H9 (cell line): Measurements from ENCODE around the gene TKFC. TPM values are rescaled to one million over a fixed set of nuclear protein-coding genes. Genes with fewer than 3 reads are reported as not detected.
A peak's percentile ranks its signal among the peaks of the same experiment; 100 is the strongest.

ENCODE experiments used
- DNase-seq: peaks from one replicate; pipeline ENCODE4 v3.0.0-alpha.2; 2017
- H2AFZ ChIP-seq: one replicate; pipeline ENCODE4 v1.6.1; 2013; ENCODE audit warnings: mild to moderate bottlenecking, low read length, control low read depth, moderate library complexity
- H2AK5ac ChIP-seq: 2 replicates; pipeline ENCODE4 v1.6.1; 2013; ENCODE audit warnings: low read length, control low read depth, mixed read lengths; ENCODE audit not compliant: insufficient read length
- H2BK120ac ChIP-seq: one replicate; pipeline ENCODE4 v1.6.1; 2013; ENCODE audit warnings: low read depth, mild to moderate bottlenecking, low read length, control low read depth, inconsistent platforms; ENCODE audit not compliant: poor library complexity, severe bottlenecking
- H2BK12ac ChIP-seq: 2 replicates; pipeline ENCODE4 v1.6.1; 2013; ENCODE audit warnings: low read length, control low read depth, mixed read lengths, low read depth; ENCODE audit not compliant: insufficient read length
- H2BK15ac ChIP-seq: 2 replicates; pipeline ENCODE4 v1.6.1; 2013; ENCODE audit warnings: low read depth, low read length, control low read depth
- H2BK20ac ChIP-seq: one replicate; pipeline ENCODE4 v1.6.1; 2013; ENCODE audit warnings: low read depth, mild to moderate bottlenecking, low read length, control low read depth, inconsistent platforms; ENCODE audit not compliant: poor library complexity, severe bottlenecking
- H2BK5ac ChIP-seq: 2 replicates; pipeline ENCODE4 v1.6.1; 2013; ENCODE audit warnings: low read length, control low read depth, mixed read lengths; ENCODE audit not compliant: insufficient read length
- H3K14ac ChIP-seq: 2 replicates; pipeline ENCODE4 v1.6.1; 2013; ENCODE audit warnings: low read length, control low read depth; ENCODE audit not compliant: insufficient read depth
- H3K18ac ChIP-seq: 2 replicates; pipeline ENCODE4 v1.6.1; 2013; ENCODE audit warnings: low read depth, mild to moderate bottlenecking, mixed read lengths, low read length, control low read depth; ENCODE audit not compliant: insufficient read length
- H3K23ac ChIP-seq: 2 replicates; pipeline ENCODE4 v1.6.1; 2013; ENCODE audit warnings: low read length, control low read depth, mixed read lengths, low read depth; ENCODE audit not compliant: insufficient read length
- H3K23me2 ChIP-seq: 2 replicates; pipeline ENCODE4 v1.6.1; 2013; ENCODE audit warnings: low read depth, mild to moderate bottlenecking, mixed read lengths, low read length, control low read depth; ENCODE audit not compliant: insufficient read length, poor library complexity, severe bottlenecking
- H3K27ac ChIP-seq: 2 replicates; pipeline ENCODE4 v1.5.1; 2013; ENCODE audit warnings: low read length, control low read depth, mixed read lengths, low read depth; ENCODE audit not compliant: insufficient read length
- H3K27me3 ChIP-seq: 2 replicates; pipeline ENCODE4 v1.6.1; 2013; ENCODE audit warnings: low read length, control low read depth, inconsistent platforms; ENCODE audit not compliant: insufficient read depth
- H3K4ac ChIP-seq: 2 replicates; pipeline ENCODE4 v1.6.1; 2013; ENCODE audit warnings: low read depth, mild to moderate bottlenecking, control low read depth, inconsistent platforms, low read length, moderate library complexity
- H3K4me1 ChIP-seq: 2 replicates; pipeline ENCODE4 v1.6.1; 2013; ENCODE audit warnings: low read length, control low read depth, inconsistent platforms; ENCODE audit not compliant: insufficient read depth
- H3K4me2 ChIP-seq: 2 replicates; pipeline ENCODE4 v1.6.1; 2013; ENCODE audit warnings: low read length, control low read depth, mixed read lengths; ENCODE audit not compliant: insufficient read length, insufficient read depth
- H3K56ac ChIP-seq: 2 replicates; pipeline ENCODE4 v1.6.1; 2013; ENCODE audit warnings: low read depth, mild to moderate bottlenecking, mixed read lengths, low read length, control low read depth; ENCODE audit not compliant: insufficient read length
- H3K79me1 ChIP-seq: 2 replicates; pipeline ENCODE4 v1.6.1; 2013; ENCODE audit warnings: low read depth, mild to moderate bottlenecking, moderate library complexity, low read length, control low read depth, inconsistent platforms; ENCODE audit not compliant: insufficient read depth, poor library complexity, severe bottlenecking
- H3K79me2 ChIP-seq: 2 replicates; pipeline ENCODE4 v1.6.1; 2013; ENCODE audit warnings: low read length, control low read depth, inconsistent platforms; ENCODE audit not compliant: insufficient read depth
- H3K9ac ChIP-seq: 2 replicates; pipeline ENCODE4 v1.6.1; 2013; ENCODE audit warnings: low read length, control low read depth, mixed read lengths; ENCODE audit not compliant: insufficient read length; ENCODE audit errors: extremely low read depth
- H3K9me3 ChIP-seq: one replicate; pipeline ENCODE4 v1.6.1; 2013; ENCODE audit warnings: low read depth, low read length, inconsistent platforms; ENCODE audit not compliant: control insufficient read depth
- H3T11ph ChIP-seq: one replicate; pipeline ENCODE4 v1.6.1; 2013; ENCODE audit warnings: mild to moderate bottlenecking, low read length, control low read depth, inconsistent platforms
- H4K20me1 ChIP-seq: one replicate; pipeline ENCODE4 v1.6.1; 2013; ENCODE audit not compliant: control insufficient read depth, insufficient read length, insufficient read depth
- H4K5ac ChIP-seq: 2 replicates; pipeline ENCODE4 v1.6.1; 2013; ENCODE audit warnings: low read depth, mild to moderate bottlenecking, mixed read lengths, low read length, control low read depth; ENCODE audit not compliant: insufficient read length
- H4K8ac ChIP-seq: replicated peaks from 2 replicates; pipeline ENCODE4 v1.6.1; 2013; ENCODE audit warnings: low read length, control low read depth, mixed read lengths, low read depth; ENCODE audit not compliant: insufficient read length
- H4K91ac ChIP-seq: 2 replicates; pipeline ENCODE4 v1.6.1; 2013; ENCODE audit warnings: low read depth, mild to moderate bottlenecking, moderate library complexity, mixed read lengths, low read length, control low read depth; ENCODE audit not compliant: insufficient read length
- H3K27ac Mint-ChIP-seq, 3 experiments: 2 replicates in 2 of 3; 3 replicates in 1 of 3; pipeline ENCODE4 v1.8.0; 2020 to 2021; ENCODE audit warnings: mixed read lengths in 3 of 3, mild to moderate bottlenecking in 1 of 3, moderate library complexity in 1 of 3
- H3K27me3 Mint-ChIP-seq: 2 replicates; pipeline ENCODE4 v1.8.0; 2021; ENCODE audit warnings: low read depth, mild to moderate bottlenecking, moderate library complexity, mixed read lengths
- H3K36me3 Mint-ChIP-seq, 3 experiments: 2 replicates in 2 of 3; 3 replicates in 1 of 3; pipeline ENCODE4 v1.8.0; 2020 to 2021; ENCODE audit warnings: low read depth in 3 of 3, mixed read lengths in 3 of 3; ENCODE audit not compliant: insufficient read depth in 1 of 3
- H3K4me1 Mint-ChIP-seq, 2 experiments: 2 replicates each; pipeline ENCODE4 v1.8.0; 2020; ENCODE audit warnings: mixed read lengths in 2 of 2
- H3K4me3 Mint-ChIP-seq, 2 experiments: 2 replicates in 1 of 2; 3 replicates in 1 of 2; pipeline ENCODE4 v1.8.0; 2020 to 2021; ENCODE audit warnings: mild to moderate bottlenecking in 2 of 2, mixed read lengths in 2 of 2, moderate library complexity in 1 of 2
- H3K9me3 Mint-ChIP-seq, 2 experiments: 2 replicates in 1 of 2; 3 replicates in 1 of 2; pipeline ENCODE4 v1.8.0; 2020; ENCODE audit warnings: mild to moderate bottlenecking in 2 of 2, mixed read lengths in 2 of 2, moderate library complexity in 1 of 2
- WGBS: extraction: QIAGEN DNeasy Blood & Tissue Kit; methylation state at CpG from one replicate; pipeline ENCODE4 v1.1.7; 2013; ENCODE audit warnings: missing lambda C conversion rate, low lambda C conversion rate, mixed read lengths; ENCODE audit not compliant: insufficient read length; ENCODE audit errors: extremely low coverage; 5-methylcytosine and 5-hydroxymethylcytosine counted together
- total RNA-seq: library from RNA; stranded (reverse); gene quantifications from 2 replicates; pipeline ENCODE4 v1.2.1, GENCODE V29; 2021
- TF ChIP-seq, protein P1 (sequence below): fragments of 200-600 bp; sonication (generic); conservative IDR thresholded peaks from 3 replicates; pipeline ENCODE4 v1.8.0; 2021; ENCODE audit warnings: antibody characterized with exemption, mild to moderate bottlenecking

Gene TKFC
- total RNA-seq, 1 experiment from 2014 or later: 59.0 TPM

DNA sequence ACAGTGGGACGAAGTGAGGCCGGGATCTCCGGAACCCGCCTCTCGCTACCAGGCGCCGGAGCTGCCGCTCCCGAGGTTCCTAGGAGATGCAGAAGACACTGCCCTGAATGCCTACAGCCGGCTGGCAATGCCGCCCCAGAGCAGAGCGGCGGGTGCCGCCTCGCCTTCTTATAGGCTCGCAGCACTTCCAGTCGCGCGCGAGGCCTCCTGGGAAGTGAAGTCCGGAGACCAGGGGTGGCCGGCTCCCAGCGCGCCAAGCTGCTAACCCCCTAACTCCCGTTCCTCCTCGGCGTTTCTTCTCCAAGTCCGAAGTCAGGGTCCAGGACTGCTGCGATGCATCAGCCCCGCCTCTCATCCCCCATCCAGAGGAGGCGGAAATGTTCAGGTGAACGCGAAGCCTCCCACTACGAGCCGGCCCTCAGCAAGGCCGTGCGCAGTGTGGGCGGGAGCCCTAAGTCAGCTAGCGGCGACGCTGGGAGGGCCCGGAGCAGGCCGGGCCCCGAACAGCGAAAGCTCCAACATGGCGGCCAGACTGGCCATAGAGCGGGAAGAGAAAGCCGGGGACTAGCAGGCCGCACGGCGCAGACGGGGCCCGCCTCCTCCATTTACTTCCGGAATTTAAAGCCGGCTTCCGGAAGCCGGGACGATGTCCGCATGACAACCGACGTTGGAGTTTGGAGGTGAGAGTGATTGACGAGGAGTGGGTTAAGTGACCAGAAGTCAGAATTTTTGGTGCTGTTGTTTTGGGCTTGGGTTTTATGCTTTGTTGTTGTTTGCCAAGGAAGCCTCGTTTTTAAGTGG is 28.9 kb downstream of the TKFC start, which contains the start of the genes CYB561A3 and TMEM138:
TSS of gene CYB561A3 (minus strand) at position 142 of the 801 bp plus-strand sequence. CDS start 5,169 bp downstream, outside the sequence.
TSS of gene TMEM138 (plus strand) at position 634 of the 801 bp plus-strand sequence. CDS start 2,017 bp downstream, outside the sequence.
- H2BK120ac ChIP-seq: peak within 1 kb of the TSS; percentile 92
- peaks cover 13 to 25% of the 10 kb centered on the region in 2 experiments for H3K4me1 Mint-ChIP-seq
- peak within 1 kb of the TSS; percentile 98 to 100 for H3K4me3 Mint-ChIP-seq
- WGBS: no CpG with 5 or more reads among the region's 63 CpGs
- no peak within 1 kb of the TSS; the same call in 1 of the 2 replicates for H3K4ac ChIP-seq
- H3K18ac ChIP-seq: peak within 1 kb of the TSS; percentile 97
- H3K27ac Mint-ChIP-seq: peak within 1 kb of the TSS; percentile 99
- no peak within 1 kb of the TSS for H2BK15ac ChIP-seq
- H2BK12ac ChIP-seq: no peak within 1 kb of the TSS
- no peaks in the 10 kb centered on the region for H3K27me3 Mint-ChIP-seq
- no peaks in the 10 kb centered on the region for H4K20me1 ChIP-seq
- no peak within 1 kb of the TSS for H4K91ac ChIP-seq
- peak within 1 kb of the TSS; percentile 99 for H3K14ac ChIP-seq
- peak within 1 kb of the TSS; percentile 94 for H3K9ac ChIP-seq
- H3T11ph ChIP-seq: no peak within 1 kb of the TSS
- no peaks in the 10 kb centered on the region for H3K27me3 ChIP-seq
- peak within 1 kb of the TSS; percentile 56 for H4K5ac ChIP-seq
- peaks cover 2% of the 10 kb centered on the region; the same call in 1 of the 2 replicates for H3K79me2 ChIP-seq
- peak within 1 kb of the TSS; percentile 88 for H3K27ac ChIP-seq
- peak within 1 kb of the TSS; percentile 64 for H4K8ac ChIP-seq
- peak; percentile 90 for DNase-seq
- TF ChIP-seq, protein P1, sequence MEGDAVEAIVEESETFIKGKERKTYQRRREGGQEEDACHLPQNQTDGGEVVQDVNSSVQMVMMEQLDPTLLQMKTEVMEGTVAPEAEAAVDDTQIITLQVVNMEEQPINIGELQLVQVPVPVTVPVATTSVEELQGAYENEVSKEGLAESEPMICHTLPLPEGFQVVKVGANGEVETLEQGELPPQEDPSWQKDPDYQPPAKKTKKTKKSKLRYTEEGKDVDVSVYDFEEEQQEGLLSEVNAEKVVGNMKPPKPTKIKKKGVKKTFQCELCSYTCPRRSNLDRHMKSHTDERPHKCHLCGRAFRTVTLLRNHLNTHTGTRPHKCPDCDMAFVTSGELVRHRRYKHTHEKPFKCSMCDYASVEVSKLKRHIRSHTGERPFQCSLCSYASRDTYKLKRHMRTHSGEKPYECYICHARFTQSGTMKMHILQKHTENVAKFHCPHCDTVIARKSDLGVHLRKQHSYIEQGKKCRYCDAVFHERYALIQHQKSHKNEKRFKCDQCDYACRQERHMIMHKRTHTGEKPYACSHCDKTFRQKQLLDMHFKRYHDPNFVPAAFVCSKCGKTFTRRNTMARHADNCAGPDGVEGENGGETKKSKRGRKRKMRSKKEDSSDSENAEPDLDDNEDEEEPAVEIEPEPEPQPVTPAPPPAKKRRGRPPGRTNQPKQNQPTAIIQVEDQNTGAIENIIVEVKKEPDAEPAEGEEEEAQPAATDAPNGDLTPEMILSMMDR: no peak
- no peaks in the 10 kb centered on the region for H3K9me3 ChIP-seq
- H3K4me1 ChIP-seq: no peaks in the 10 kb centered on the region
- no peak within 1 kb of the TSS for H2AFZ ChIP-seq
- H2AK5ac ChIP-seq: no peak within 1 kb of the TSS
- H3K9me3 Mint-ChIP-seq: no peaks in the 10 kb centered on the region; a peak in 1 of 5 replicates
- no peak within 1 kb of the TSS for H3K56ac ChIP-seq
- peaks cover 6% of the 10 kb centered on the region for H3K23me2 ChIP-seq
- no peak within 1 kb of the TSS for H3K23ac ChIP-seq
- H3K4me2 ChIP-seq: peak within 1 kb of the TSS; percentile 83
- H2BK20ac ChIP-seq: no peak within 1 kb of the TSS
- H3K79me1 ChIP-seq: no peaks in the 10 kb centered on the region
- peaks cover 22 to 39% (median 28%) of the 10 kb centered on the region in 3 experiments for H3K36me3 Mint-ChIP-seq
- peak within 1 kb of the TSS; percentile 76 for H2BK5ac ChIP-seq
